ENCODE measurements around the gene FRAS1. TPM values are rescaled to one million over a fixed set of nuclear protein-coding genes. Genes with fewer than 3 reads are reported as not detected.
"Not testable (repeated sequence)": the region's sequence is repeated elsewhere in the genome, so short reads cannot be mapped to it uniquely, and the experiment has no call there.

FRAS1 gene
- total and polyA plus RNA-seq, 12 donors, result 0.20 to 2.3 (median 0.84) TPM

GRCh38 chr4:78323439-78323838 lies 266.3 kb downstream of the FRAS1 start:
- intact Hi-C loops (cut with DNase I), result no loop called here
- 79 to 88% (median 84%) methylated on average over 3 of the region's 3 CpGs for WGBS, 4 donors
- Histone ChIP-seq H3K4me3 (no peak overlapping the region), H3K27me3 (no peaks in the 10 kb centered on the region), H3K4me1 (replicated peaks in 1 of 2) (no peaks in the 10 kb centered on the region), H3K36me3 (replicated peaks in 1 of 2) (no peaks in the 10 kb centered on the region), H3K27ac (no peak overlapping the region), H3K9me3 (replicated peaks in 1 of 3) (no peaks in the 10 kb centered on the region)
- TF ChIP-seq CTCF (IDR thresholded peaks at IDR 0.05) (no peak), POLR2A (IDR thresholded peaks at IDR 0.05) (no peak)
- no peak for DNase-seq

- WGBS, 4 donors, result 71 to 89% (median 80%) methylated on average over 1 of the region's 1 CpG
- DNase-seq, result no peak
- Histone ChIP-seq H3K4me3 (no peak overlapping the region), H3K27ac (no peak overlapping the region), H3K4me1 (replicated peaks in 1 of 2) (no peaks in the 10 kb centered on the region), H3K9me3 (replicated peaks in 1 of 3) (no peaks in the 10 kb centered on the region), H3K36me3 (replicated peaks in 1 of 2) (no peaks in the 10 kb centered on the region), H3K27me3 (no peaks in the 10 kb centered on the region)
- intact Hi-C loops (cut with DNase I), result no loop called here
- no peak for TF ChIP-seq POLR2A (IDR thresholded peaks at IDR 0.05)
- TF ChIP-seq CTCF (IDR thresholded peaks at IDR 0.05), result no peak
Measured at GRCh38 chr4:78324625-78325024, 267.5 kb downstream of the FRAS1 start.

- H3K27me3 ChIP-seq, result no peaks in the 10 kb centered on the region
- no peaks in the 10 kb centered on the region for H3K4me1 ChIP-seq (replicated peaks in 1 of 2)
- H3K4me3 ChIP-seq, result no peak overlapping the region
- DNase-seq, result no peak
- WGBS, 4 donors, result 61 to 76% (median 71%) methylated on average over 9 of the region's 9 CpGs
- no peaks in the 10 kb centered on the region for H3K9me3 ChIP-seq (replicated peaks in 1 of 3)
- TF ChIP-seq POLR2A (IDR thresholded peaks at IDR 0.05) (no peak), CTCF (IDR thresholded peaks at IDR 0.05) (no peak)
- intact Hi-C loops (cut with DNase I), result no loop called here
- no peak overlapping the region for H3K27ac ChIP-seq
- H3K36me3 ChIP-seq (replicated peaks in 1 of 2), result no peaks in the 10 kb centered on the region
Measured at GRCh38 chr4:78325271-78326157, 268.4 kb downstream of the FRAS1 start.

- H3K27ac ChIP-seq; H3K4me1 ChIP-seq (replicated peaks in 1 of 2); H3K9me3 ChIP-seq (replicated peaks in 1 of 3); H3K36me3 ChIP-seq (replicated peaks in 1 of 2); H3K27me3 ChIP-seq; H3K4me3 ChIP-seq; DNase-seq; intact Hi-C loops (cut with DNase I): not testable (repeated sequence)
- 71 to 86% (median 74%) methylated on average over 2 of the region's 2 CpGs for WGBS, 4 donors
Measured at GRCh38 chr4:78328591-78328990, 271.5 kb downstream of the FRAS1 start.

GRCh38 chr4:78331186-78331585 lies 274.1 kb downstream of the FRAS1 start:
- Histone ChIP-seq H3K4me1 (replicated peaks in 1 of 2) (no peaks in the 10 kb centered on the region), H3K27ac (no peak overlapping the region), H3K9me3 (replicated peaks in 1 of 3) (no peaks in the 10 kb centered on the region), H3K4me3 (no peak overlapping the region), H3K27me3 (no peaks in the 10 kb centered on the region), H3K36me3 (replicated peaks in 1 of 2) (no peaks in the 10 kb centered on the region)
- intact Hi-C loops (cut with DNase I), result no loop called here
- TF ChIP-seq POLR2A (IDR thresholded peaks at IDR 0.05) (no peak), CTCF (IDR thresholded peaks at IDR 0.05) (no peak)
- WGBS, 4 donors, result 67 to 93% (median 84%) methylated on average over 2 of the region's 2 CpGs
- no peak for DNase-seq
